ENCODE measurements around the gene C10orf143. TPM values are rescaled to one million over a fixed set of nuclear protein-coding genes. Genes with fewer than 3 reads are reported as not detected.
"Not testable (repeated sequence)": the region's sequence is repeated elsewhere in the genome, so short reads cannot be mapped to it uniquely, and the experiment has no call there.

C10orf143 gene
- total RNA-seq, 4 donors from 2014 or later, result 0.38 to 3.9 (median 3.3) TPM

DNA sequence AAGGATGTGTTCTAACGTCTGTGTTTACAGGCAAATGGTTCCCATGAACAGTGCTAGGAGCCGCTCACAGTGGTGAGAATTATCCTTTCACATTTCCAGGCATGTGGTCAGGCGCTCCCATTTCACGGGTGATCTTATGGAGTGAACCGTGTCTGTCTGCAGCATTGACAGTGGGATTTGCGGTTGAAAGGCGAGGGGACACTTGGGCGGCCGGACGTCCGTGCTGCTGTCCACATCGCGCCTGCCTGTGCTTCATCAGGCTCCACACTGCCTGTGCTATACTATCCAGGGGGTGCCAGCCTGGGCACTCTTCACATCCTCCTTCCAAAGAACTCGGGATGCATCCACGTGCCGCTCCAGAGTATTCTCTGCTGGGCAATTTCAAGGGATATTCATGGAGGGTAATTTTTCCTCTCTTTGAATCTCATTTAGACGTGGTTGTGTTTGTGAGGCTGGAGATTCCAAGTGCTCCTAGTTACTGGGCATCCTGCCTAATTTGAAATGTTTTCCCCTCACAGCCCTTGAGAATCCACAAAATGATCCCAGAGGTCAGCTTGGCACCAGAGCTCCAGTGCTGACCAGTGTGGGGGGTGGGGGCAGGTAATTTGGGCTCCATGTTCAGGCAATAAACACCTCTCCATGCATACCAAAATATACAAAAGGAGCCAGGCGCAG, 84.7 kb downstream of the C10orf143 start:
- 75 to 81% methylated on average over 18 of the region's 18 CpGs for WGBS, 2 donors
- no peak for TF ChIP-seq POLR2A (IDR thresholded peaks at IDR 0.05)
- TF ChIP-seq, protein P1, sequence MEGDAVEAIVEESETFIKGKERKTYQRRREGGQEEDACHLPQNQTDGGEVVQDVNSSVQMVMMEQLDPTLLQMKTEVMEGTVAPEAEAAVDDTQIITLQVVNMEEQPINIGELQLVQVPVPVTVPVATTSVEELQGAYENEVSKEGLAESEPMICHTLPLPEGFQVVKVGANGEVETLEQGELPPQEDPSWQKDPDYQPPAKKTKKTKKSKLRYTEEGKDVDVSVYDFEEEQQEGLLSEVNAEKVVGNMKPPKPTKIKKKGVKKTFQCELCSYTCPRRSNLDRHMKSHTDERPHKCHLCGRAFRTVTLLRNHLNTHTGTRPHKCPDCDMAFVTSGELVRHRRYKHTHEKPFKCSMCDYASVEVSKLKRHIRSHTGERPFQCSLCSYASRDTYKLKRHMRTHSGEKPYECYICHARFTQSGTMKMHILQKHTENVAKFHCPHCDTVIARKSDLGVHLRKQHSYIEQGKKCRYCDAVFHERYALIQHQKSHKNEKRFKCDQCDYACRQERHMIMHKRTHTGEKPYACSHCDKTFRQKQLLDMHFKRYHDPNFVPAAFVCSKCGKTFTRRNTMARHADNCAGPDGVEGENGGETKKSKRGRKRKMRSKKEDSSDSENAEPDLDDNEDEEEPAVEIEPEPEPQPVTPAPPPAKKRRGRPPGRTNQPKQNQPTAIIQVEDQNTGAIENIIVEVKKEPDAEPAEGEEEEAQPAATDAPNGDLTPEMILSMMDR (IDR thresholded peaks at IDR 0.05), result no peak
- intact Hi-C loops (cut with DNase I; ENCODE audit: low total_unique reads), result no loop called here
- no peak overlapping the region for H3K4me3 ChIP-seq (ENCODE audit: low read depth, poor library complexity, severe bottlenecking)
- no peak for DNase-seq (ENCODE audit: low spot score in 2 of 2)

DNA sequence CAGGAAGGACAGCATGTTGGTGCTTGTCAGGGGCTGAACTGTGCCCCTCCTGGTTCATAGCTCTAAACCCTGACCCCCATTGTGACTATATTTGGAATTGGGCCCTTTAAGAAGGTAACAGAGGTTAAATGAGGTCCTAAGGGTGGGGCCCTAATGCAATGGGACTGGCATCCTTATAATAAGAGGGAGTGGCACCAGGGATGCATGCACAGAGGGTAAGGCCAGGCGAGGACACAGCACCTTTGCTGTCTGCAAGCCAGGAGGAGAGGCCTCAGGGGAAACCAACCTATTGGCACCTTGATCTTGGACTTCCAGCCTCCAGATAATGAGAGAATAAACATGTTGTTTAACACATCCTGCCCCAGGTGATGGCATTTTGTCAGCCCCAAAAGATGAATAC, 85.3 kb downstream of the C10orf143 start:
- DNase-seq (ENCODE audit: low spot score in 2 of 2), result no peak
- 47 to 62% methylated on average over 1 of the region's 1 CpG for WGBS, 2 donors
- intact Hi-C loops (cut with DNase I; ENCODE audit: low total_unique reads), result no loop called here
- TF ChIP-seq, protein P1 (IDR thresholded peaks at IDR 0.05), result no peak
- no peak for TF ChIP-seq POLR2A (IDR thresholded peaks at IDR 0.05)
- no peak overlapping the region for H3K4me3 ChIP-seq (ENCODE audit: low read depth, poor library complexity, severe bottlenecking)

DNA sequence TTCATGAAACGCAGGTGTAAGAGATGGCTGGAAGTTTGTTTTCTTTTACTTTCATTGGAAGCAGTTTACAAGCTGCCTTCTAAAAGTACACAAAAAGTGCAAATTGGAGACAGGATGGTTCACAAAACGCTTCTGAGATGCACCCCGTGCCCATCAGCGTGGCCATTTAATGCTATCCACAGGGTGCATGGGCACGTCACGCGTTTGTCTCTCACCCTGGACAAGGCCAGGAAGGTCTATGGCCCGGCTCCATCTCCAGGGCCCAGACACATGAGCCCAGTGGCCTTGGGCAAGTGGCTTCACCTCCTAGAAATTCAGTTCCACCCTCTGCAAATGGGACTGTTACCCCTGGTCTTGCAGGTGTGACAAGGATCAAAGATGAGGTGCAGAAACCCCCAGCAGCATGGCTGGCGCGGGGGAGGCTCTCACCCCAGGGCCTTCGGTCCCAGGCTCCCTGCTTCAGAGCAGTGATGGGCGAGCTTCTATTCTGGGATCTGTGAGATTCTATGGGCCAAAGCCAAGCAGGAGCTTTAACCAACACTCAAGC, 85.8 kb downstream of the C10orf143 start:
- H3K4me3 ChIP-seq (ENCODE audit: low read depth, poor library complexity, severe bottlenecking), result no peak overlapping the region
- TF ChIP-seq POLR2A (IDR thresholded peaks at IDR 0.05), result no peak
- TF ChIP-seq, protein P1 (IDR thresholded peaks at IDR 0.05), result no peak
- no peak for DNase-seq (ENCODE audit: low spot score in 2 of 2)
- intact Hi-C loops (cut with DNase I; ENCODE audit: low total_unique reads), result no loop called here
- WGBS, 2 donors, result 85 to 92% methylated on average over 8 to 12 of the region's 12 CpGs

DNA sequence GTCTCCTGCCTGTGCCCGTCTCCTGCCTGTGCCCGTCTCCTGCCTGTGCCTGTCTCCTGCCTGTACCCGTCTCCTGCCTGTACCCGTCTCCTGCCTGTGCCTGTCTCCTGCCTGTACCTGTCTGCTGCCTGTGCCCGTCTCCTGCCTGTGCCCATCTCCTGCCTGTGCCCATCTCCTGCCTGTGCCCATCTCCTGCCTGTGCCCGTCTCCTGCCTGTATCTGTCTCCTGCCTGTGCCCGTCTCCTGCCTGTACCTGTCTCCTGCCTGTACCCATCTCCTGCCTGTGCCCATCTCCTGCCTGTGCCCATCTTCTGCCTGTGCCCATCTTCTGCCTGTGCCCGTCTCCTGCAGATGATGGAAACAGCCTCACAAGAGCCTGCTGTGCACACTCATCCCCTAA, 86.3 kb downstream of the C10orf143 start:
- DNase-seq (ENCODE audit: low spot score in 2 of 2); H3K4me3 ChIP-seq (ENCODE audit: low read depth, poor library complexity, severe bottlenecking); intact Hi-C loops (cut with DNase I; ENCODE audit: low total_unique reads): not testable (repeated sequence)
- WGBS, 2 donors, result 49 to 57% methylated on average over 8 of the region's 8 CpGs

DNA sequence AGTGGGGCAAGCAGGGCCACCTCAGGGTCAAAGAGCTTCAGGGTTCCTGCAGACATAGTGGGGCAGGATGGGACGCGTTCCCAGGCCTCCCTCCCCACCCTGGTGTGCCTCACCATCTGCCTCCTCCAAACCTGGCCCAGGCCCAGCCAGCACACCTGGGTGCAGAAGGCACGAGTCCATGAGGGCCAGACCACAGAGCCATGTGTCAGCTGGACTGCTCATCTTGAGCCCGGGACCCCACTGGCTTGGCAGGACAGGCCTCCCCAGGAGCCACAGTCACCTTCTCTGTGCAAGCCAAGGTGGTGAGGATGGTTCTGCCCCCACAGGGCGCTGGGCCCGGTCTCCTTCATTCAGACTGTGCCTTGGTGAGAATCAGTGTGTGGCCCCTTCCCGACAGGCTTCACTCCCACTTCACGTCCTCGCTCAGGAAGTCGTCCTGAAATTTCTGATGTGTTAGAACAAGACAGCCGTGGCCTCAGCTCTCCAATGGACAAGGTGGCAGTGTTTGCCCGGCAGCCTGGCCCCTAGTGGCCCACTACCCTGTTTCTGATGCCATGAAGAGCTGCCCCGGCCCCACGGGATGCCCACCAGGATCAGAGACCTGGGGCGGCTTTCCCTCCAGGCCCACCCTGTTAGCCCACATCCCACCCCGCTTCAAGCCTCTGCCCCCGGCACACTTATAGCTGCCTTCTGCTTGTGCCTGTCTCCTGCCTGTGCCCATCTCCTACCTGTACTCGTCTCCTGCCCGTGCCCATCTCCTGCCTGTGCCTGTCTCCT, 87.0 kb downstream of the C10orf143 start:
- no peak for TF ChIP-seq POLR2A (IDR thresholded peaks at IDR 0.05)
- TF ChIP-seq, protein P1 (IDR thresholded peaks at IDR 0.05), result no peak
- DNase-seq (ENCODE audit: low spot score in 2 of 2), result no peak
- 78 to 81% methylated on average over 17 to 19 of the region's 19 CpGs for WGBS, 2 donors
- intact Hi-C loops (cut with DNase I; ENCODE audit: low total_unique reads), result no loop called here
- H3K4me3 ChIP-seq (ENCODE audit: low read depth, poor library complexity, severe bottlenecking), result no peak overlapping the region

All from lower leg skin (tissue), 4 donors.